ENCODE measurements around the gene GRPEL1. TPM values are rescaled to one million over a fixed set of nuclear protein-coding genes. Genes with fewer than 3 reads are reported as not detected.

Gene GRPEL1
- total and polyA plus RNA-seq, 10 of the 15 experiments (the other 5 are each of a cell fraction or from before 2014, with no cell fraction given), result 30.8 to 119 (median 67.6) TPM

DNA sequence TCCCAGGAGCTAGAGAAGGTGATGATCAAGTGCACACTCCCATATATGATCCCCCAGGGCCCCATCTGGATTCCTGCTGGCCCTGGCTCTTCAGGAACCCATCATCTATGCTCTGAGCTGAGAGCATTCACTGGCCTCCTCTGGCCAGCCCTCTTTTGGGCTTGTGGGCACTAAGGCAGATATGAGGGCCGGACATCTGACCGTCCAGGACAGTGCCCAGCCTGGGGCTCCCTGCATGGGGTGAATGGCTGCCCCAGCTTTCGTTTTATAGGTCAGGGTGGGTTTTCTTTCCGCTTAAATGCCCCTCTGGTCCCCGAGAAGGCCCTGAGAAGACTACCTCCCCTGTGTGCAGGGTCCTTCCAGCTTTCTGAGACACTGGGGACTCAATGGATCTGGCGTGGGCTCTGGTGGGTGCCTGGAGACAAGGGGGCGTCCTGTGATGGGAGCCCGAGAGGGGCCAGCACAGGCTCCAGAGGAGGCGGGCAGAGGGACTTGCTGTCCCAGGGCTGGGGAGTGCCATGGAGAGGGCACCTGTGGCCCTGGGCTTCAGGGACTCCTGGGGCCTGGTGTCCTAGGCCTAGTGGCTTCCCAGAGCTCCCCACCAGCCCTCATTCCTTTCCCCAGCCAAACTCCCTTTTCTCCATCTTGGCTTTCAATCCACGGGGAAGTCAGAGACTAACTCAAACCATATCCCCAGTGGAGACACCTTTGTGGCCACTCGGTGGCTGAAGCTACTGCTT lies 39.5 kb upstream of the GRPEL1 start:
- ATAC-seq (no peak), DNase-seq (ENCODE audit: low read depth, low spot score) (no peak), FAIRE-seq (no peak)
- H3K27ac ChIP-seq (ENCODE audit: control insufficient read depth, insufficient read depth), result no peak overlapping the region
- in situ Hi-C loops (cut with MboI) (no loop called here), intact Hi-C loops (cut with micrococcal nuclease; ENCODE audit: unreplicated experiment) (no loop called here)
- BruUV-seq (replicated peaks), result no TSS peak
- no peaks in the 10 kb centered on the region; the same call in 1 of the 2 replicates for H3K4me1 ChIP-seq (ENCODE audit: control insufficient read depth, insufficient read depth, low read length)
- H3K36me3 ChIP-seq (ENCODE audit: control insufficient read depth in 2 of 2, insufficient read depth in 2 of 2, low read length in 1 of 2), result no peaks in the 10 kb centered on the region
- H2AFZ ChIP-seq (ENCODE audit: control insufficient read depth, low read depth, low read length), result no peak overlapping the region
- H3K4me3 ChIP-seq, result no peak overlapping the region
- ChIA-PET RAD21 (ENCODE audit: unreplicated experiment) (no interaction called here), POLR2A (no interaction called here), SMC1A (ENCODE audit: uncharacterized antibody, unreplicated experiment) (no interaction called here), CTCF (no interaction called here)
- no peak overlapping the region for H3K9ac ChIP-seq (ENCODE audit: control insufficient read depth, insufficient read depth, low read length)
- H3K27me3 ChIP-seq (replicated peaks in 1 of 2; ENCODE audit: control insufficient read depth in 2 of 2, insufficient read depth in 2 of 2, low read length in 1 of 2), result peaks cover 0 to 3% of the 10 kb centered on the region in 2 experiments; a peak in 2 of 4 replicates
- no peaks in the 10 kb centered on the region for H3K79me2 ChIP-seq (ENCODE audit: control insufficient read depth, insufficient read depth, low read length)
- no peaks in the 10 kb centered on the region; the same call in 2 of the 3 replicates for H3K9me3 ChIP-seq (replicated peaks; ENCODE audit: control insufficient read depth, insufficient read depth, low read length)
- H4K20me1 ChIP-seq (ENCODE audit: control insufficient read depth, insufficient read depth), result no peaks in the 10 kb centered on the region
- WGBS (ENCODE audit: insufficient coverage, insufficient replicate concordance, low lambda C conversion rate, missing lambda C conversion rate), result 8% methylated on average over 11 of the region's 11 CpGs
- H3K4me2 ChIP-seq (ENCODE audit: control insufficient read depth, insufficient read depth), result no peak overlapping the region
- TF ChIP-seq BHLHE40 (IDR thresholded peaks at IDR 0.05; ENCODE audit: borderline replicate concordance in 1 of 2, low read depth in 2 of 2, low read length in 1 of 2) (no peak), YY1 (IDR thresholded peaks at IDR 0.05; ENCODE audit: low read depth, low read length) (no peak), GABPA (IDR thresholded peaks at IDR 0.05; ENCODE audit: low read depth) (no peak), IKZF1 (conservative IDR thresholded peaks at IDR 0.05) (no peak), HDAC6 (IDR thresholded peaks at IDR 0.05; ENCODE audit: unreplicated experiment) (no peak)
- TF ChIP-seq, protein P1, sequence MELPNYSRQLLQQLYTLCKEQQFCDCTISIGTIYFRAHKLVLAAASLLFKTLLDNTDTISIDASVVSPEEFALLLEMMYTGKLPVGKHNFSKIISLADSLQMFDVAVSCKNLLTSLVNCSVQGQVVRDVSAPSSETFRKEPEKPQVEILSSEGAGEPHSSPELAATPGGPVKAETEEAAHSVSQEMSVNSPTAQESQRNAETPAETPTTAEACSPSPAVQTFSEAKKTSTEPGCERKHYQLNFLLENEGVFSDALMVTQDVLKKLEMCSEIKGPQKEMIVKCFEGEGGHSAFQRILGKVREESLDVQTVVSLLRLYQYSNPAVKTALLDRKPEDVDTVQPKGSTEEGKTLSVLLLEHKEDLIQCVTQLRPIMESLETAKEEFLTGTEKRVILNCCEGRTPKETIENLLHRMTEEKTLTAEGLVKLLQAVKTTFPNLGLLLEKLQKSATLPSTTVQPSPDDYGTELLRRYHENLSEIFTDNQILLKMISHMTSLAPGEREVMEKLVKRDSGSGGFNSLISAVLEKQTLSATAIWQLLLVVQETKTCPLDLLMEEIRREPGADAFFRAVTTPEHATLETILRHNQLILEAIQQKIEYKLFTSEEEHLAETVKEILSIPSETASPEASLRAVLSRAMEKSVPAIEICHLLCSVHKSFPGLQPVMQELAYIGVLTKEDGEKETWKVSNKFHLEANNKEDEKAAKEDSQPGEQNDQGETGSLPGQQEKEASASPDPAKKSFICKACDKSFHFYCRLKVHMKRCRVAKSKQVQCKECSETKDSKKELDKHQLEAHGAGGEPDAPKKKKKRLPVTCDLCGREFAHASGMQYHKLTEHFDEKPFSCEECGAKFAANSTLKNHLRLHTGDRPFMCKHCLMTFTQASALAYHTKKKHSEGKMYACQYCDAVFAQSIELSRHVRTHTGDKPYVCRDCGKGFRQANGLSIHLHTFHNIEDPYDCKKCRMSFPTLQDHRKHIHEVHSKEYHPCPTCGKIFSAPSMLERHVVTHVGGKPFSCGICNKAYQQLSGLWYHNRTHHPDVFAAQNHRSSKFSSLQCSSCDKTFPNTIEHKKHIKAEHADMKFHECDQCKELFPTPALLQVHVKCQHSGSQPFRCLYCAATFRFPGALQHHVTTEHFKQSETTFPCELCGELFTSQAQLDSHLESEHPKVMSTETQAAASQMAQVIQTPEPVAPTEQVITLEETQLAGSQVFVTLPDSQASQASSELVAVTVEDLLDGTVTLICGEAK (IDR thresholded peaks at IDR 0.05; ENCODE audit: borderline replicate concordance), result no peak
- TF ChIP-seq, protein P2, sequence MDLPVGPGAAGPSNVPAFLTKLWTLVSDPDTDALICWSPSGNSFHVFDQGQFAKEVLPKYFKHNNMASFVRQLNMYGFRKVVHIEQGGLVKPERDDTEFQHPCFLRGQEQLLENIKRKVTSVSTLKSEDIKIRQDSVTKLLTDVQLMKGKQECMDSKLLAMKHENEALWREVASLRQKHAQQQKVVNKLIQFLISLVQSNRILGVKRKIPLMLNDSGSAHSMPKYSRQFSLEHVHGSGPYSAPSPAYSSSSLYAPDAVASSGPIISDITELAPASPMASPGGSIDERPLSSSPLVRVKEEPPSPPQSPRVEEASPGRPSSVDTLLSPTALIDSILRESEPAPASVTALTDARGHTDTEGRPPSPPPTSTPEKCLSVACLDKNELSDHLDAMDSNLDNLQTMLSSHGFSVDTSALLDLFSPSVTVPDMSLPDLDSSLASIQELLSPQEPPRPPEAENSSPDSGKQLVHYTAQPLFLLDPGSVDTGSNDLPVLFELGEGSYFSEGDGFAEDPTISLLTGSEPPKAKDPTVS (IDR thresholded peaks at IDR 0.05; ENCODE audit: low read depth, low read length), result no peak
- TF ChIP-seq, protein P3, sequence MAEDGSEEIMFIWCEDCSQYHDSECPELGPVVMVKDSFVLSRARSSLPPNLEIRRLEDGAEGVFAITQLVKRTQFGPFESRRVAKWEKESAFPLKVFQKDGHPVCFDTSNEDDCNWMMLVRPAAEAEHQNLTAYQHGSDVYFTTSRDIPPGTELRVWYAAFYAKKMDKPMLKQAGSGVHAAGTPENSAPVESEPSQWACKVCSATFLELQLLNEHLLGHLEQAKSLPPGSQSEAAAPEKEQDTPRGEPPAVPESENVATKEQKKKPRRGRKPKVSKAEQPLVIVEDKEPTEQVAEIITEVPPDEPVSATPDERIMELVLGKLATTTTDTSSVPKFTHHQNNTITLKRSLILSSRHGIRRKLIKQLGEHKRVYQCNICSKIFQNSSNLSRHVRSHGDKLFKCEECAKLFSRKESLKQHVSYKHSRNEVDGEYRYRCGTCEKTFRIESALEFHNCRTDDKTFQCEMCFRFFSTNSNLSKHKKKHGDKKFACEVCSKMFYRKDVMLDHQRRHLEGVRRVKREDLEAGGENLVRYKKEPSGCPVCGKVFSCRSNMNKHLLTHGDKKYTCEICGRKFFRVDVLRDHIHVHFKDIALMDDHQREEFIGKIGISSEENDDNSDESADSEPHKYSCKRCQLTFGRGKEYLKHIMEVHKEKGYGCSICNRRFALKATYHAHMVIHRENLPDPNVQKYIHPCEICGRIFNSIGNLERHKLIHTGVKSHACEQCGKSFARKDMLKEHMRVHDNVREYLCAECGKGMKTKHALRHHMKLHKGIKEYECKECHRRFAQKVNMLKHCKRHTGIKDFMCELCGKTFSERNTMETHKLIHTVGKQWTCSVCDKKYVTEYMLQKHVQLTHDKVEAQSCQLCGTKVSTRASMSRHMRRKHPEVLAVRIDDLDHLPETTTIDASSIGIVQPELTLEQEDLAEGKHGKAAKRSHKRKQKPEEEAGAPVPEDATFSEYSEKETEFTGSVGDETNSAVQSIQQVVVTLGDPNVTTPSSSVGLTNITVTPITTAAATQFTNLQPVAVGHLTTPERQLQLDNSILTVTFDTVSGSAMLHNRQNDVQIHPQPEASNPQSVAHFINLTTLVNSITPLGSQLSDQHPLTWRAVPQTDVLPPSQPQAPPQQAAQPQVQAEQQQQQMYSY (CRISPR knock-in tag; IDR thresholded peaks at IDR 0.05), result no peak
- TF ChIP-seq, protein P4, sequence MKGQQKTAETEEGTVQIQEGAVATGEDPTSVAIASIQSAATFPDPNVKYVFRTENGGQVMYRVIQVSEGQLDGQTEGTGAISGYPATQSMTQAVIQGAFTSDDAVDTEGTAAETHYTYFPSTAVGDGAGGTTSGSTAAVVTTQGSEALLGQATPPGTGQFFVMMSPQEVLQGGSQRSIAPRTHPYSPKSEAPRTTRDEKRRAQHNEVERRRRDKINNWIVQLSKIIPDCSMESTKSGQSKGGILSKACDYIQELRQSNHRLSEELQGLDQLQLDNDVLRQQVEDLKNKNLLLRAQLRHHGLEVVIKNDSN (IDR thresholded peaks at IDR 0.05; ENCODE audit: borderline replicate concordance, extremely low read length, insufficient read depth, low read depth, low read length), result no peak
- TF ChIP-seq, protein P5, sequence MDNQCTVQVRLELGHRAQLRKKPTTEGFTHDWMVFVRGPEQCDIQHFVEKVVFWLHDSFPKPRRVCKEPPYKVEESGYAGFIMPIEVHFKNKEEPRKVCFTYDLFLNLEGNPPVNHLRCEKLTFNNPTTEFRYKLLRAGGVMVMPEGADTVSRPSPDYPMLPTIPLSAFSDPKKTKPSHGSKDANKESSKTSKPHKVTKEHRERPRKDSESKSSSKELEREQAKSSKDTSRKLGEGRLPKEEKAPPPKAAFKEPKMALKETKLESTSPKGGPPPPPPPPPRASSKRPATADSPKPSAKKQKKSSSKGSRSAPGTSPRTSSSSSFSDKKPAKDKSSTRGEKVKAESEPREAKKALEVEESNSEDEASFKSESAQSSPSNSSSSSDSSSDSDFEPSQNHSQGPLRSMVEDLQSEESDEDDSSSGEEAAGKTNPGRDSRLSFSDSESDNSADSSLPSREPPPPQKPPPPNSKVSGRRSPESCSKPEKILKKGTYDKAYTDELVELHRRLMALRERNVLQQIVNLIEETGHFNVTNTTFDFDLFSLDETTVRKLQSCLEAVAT (IDR thresholded peaks at IDR 0.05), result no peak
